Kidney epithelial cell (primary cell): ENCODE data around the gene MID1. TPM values are rescaled to one million over a fixed set of nuclear protein-coding genes. Genes with fewer than 3 reads are reported as not detected.

ENCODE experiments used
- DNase-seq: peaks from one replicate; pipeline ENCODE4 v3.0.0-alpha.2; 2010; ENCODE audit warnings: low read depth
- H3K27me3 ChIP-seq: 2 replicates; pipeline ENCODE4 v1.6.0; 2011; ENCODE audit warnings: low read length; ENCODE audit not compliant: control insufficient read depth, insufficient read depth
- H3K36me3 ChIP-seq: 2 replicates; pipeline ENCODE4 v1.5.1; 2011; ENCODE audit warnings: low read length; ENCODE audit not compliant: control insufficient read depth, insufficient read depth
- H3K4me3 ChIP-seq: 2 replicates; pipeline ENCODE4 v1.5.1; 2011; ENCODE audit warnings: low read depth, mild to moderate bottlenecking, control low read depth, low read length
- CTCF ChIP-seq: IDR thresholded peaks from 2 replicates; pipeline ENCODE4 v1.5.1; 2011; ENCODE audit warnings: mild to moderate bottlenecking, moderate library complexity, low read length, control low read depth, inconsistent platforms; ENCODE audit not compliant: insufficient read depth, poor library complexity, severe bottlenecking
- total RNA-seq: library from RNA; depleted of rRNA; stranded (reverse); fragments of >200 nt; gene quantifications from 2 replicates; pipeline ENCODE4 v1.2.3, GENCODE V29; 2015

Gene MID1
- total RNA-seq, 1 donor from 2014 or later: 13.5 TPM

- H3K4me3 ChIP-seq: no peak overlapping the region
- no peak for TF ChIP-seq CTCF
- no peaks in the 10 kb centered on the region for H3K27me3 ChIP-seq
- no peaks in the 10 kb centered on the region for H3K36me3 ChIP-seq
- DNase-seq: no peak
Observed at GRCh38 chrX:10514891-10515290, 105.5 kb downstream of the MID1 start.

GRCh38 chrX:10513974-10514373 is 106.4 kb downstream of the MID1 start:
- no peak overlapping the region for H3K4me3 ChIP-seq
- TF ChIP-seq CTCF: no peak
- H3K36me3 ChIP-seq: no peaks in the 10 kb centered on the region
- H3K27me3 ChIP-seq: no peaks in the 10 kb centered on the region
- DNase-seq: no peak

GRCh38 chrX:10512741-10513140 is 107.6 kb downstream of the MID1 start:
- DNase-seq: no peak
- Histone ChIP-seq H3K27me3 (no peaks in the 10 kb centered on the region), H3K4me3 (no peak overlapping the region), H3K36me3 (no peaks in the 10 kb centered on the region)
- no peak for TF ChIP-seq CTCF

- Histone ChIP-seq H3K36me3 (no peaks in the 10 kb centered on the region), H3K27me3 (no peaks in the 10 kb centered on the region), H3K4me3 (no peak overlapping the region)
- TF ChIP-seq CTCF: no peak
- peak; percentile 52 for DNase-seq
Observed at GRCh38 chrX:10512258-10512657, 108.1 kb downstream of the MID1 start.

- DNase-seq: no peak
- TF ChIP-seq CTCF: no peak
- H3K27me3 ChIP-seq: no peaks in the 10 kb centered on the region
- no peak overlapping the region for H3K4me3 ChIP-seq
- H3K36me3 ChIP-seq: no peaks in the 10 kb centered on the region
Observed at GRCh38 chrX:10509397-10509796, 111.0 kb downstream of the MID1 start.

GRCh38 chrX:10508891-10509290 is 111.5 kb downstream of the MID1 start:
- DNase-seq: no peak
- no peaks in the 10 kb centered on the region for H3K27me3 ChIP-seq
- H3K36me3 ChIP-seq: no peaks in the 10 kb centered on the region
- no peak for TF ChIP-seq CTCF
- H3K4me3 ChIP-seq: no peak overlapping the region
